ENCODE measurements around the gene TLE2. TPM values are rescaled to one million over a fixed set of nuclear protein-coding genes. Genes with fewer than 3 reads are reported as not detected.

TLE2 gene
- total RNA-seq, 1 donor, result 1.7 TPM

GRCh38 chr19:2952953-2953481 lies 76.1 kb downstream of the TLE2 start:
- no peak for TF ChIP-seq CTCF (IDR thresholded peaks at IDR 0.05; ENCODE audit: insufficient read depth, low read depth, low read length)
- DNase-seq (ENCODE audit: low read depth), result no peak
- peak overlapping the region; percentile 28 for H3K4me3 ChIP-seq (ENCODE audit: low read depth, low read length)

GRCh38 chr19:2950286-2951124 lies 78.6 kb downstream of the TLE2 start:
- H3K4me3 ChIP-seq (ENCODE audit: low read depth, low read length), result peak overlapping the region; percentile 88
- no peak for TF ChIP-seq CTCF (IDR thresholded peaks at IDR 0.05; ENCODE audit: insufficient read depth, low read depth, low read length)
- peak; percentile 100 for DNase-seq (ENCODE audit: low read depth)

GRCh38 chr19:2949939-2950285 lies 79.2 kb downstream of the TLE2 start:
- DNase-seq (ENCODE audit: low read depth), result peak; percentile 89
- H3K4me3 ChIP-seq (ENCODE audit: low read depth, low read length), result peak overlapping the region; percentile 88
- no peak for TF ChIP-seq CTCF (IDR thresholded peaks at IDR 0.05; ENCODE audit: insufficient read depth, low read depth, low read length)

Other genes with a start within 250 kb of the TLE2 start
- 44.5 and 50.9 TPM in 2 replicates for gene SGTA, start 246.0 kb downstream of the TLE2 start, total RNA-seq
- 65.7 and 72.5 TPM in 2 replicates for gene THOP1, start 243.8 kb downstream of the TLE2 start, total RNA-seq
- gene ZNF554, start 209.4 kb downstream of the TLE2 start, total RNA-seq, result 3.2 and 3.5 TPM in 2 replicates
- gene ZNF555, start 187.8 kb downstream of the TLE2 start, total RNA-seq, result 4.8 and 6.0 TPM in 2 replicates
- gene ZNF556, start 161.9 kb downstream of the TLE2 start, total RNA-seq, result 0.32 and 0.86 TPM in 2 replicates
- 3.9 and 6.0 TPM in 2 replicates for gene ZNF57, start 128.4 kb downstream of the TLE2 start, total RNA-seq
- gene ZNF77, start 84.3 kb downstream of the TLE2 start, total RNA-seq, result 3.0 and 4.8 TPM in 2 replicates
- gene TLE6, start 51.7 kb downstream of the TLE2 start, total RNA-seq, result 0.97 and 1.7 TPM in 2 replicates
- gene TLE5, start 33.2 kb upstream of the TLE2 start, total RNA-seq, result 289 and 301 TPM in 2 replicates
- 80.7 and 87.3 TPM in 2 replicates for gene GNA11, start 65.1 kb upstream of the TLE2 start, total RNA-seq
- gene GNA15, start 106.8 kb upstream of the TLE2 start, total RNA-seq, result under 0.01 and 0.32 TPM in 2 replicates
- gene S1PR4, start 149.5 kb upstream of the TLE2 start, total RNA-seq, result not detected in 2 replicates
- 52.7 and 55.1 TPM in 2 replicates for gene NCLN, start 156.7 kb upstream of the TLE2 start, total RNA-seq
- gene CELF5, start 195.4 kb upstream of the TLE2 start, total RNA-seq, result under 0.01 TPM in 1 of 2 replicates, not detected in the other

Measured in fibroblast of villous mesenchyme (primary cell).